Stimulated activated CD8-positive, alpha-beta memory T cell treated with anti-CD3 and anti-CD28 coated beads, Interleukin-4, amount 100 ng/mL, for 1 hour (primary cell): Measurements from ENCODE around the gene LUM.

Experiments
- DNase-seq, 2 donors: peaks; one replicate each; pipeline ENCODE4 v3.0.0-alpha.2; 2020; ENCODE audit warnings: low read depth in 2 of 2, low spot score in 1 of 2

LUM gene

DNA sequence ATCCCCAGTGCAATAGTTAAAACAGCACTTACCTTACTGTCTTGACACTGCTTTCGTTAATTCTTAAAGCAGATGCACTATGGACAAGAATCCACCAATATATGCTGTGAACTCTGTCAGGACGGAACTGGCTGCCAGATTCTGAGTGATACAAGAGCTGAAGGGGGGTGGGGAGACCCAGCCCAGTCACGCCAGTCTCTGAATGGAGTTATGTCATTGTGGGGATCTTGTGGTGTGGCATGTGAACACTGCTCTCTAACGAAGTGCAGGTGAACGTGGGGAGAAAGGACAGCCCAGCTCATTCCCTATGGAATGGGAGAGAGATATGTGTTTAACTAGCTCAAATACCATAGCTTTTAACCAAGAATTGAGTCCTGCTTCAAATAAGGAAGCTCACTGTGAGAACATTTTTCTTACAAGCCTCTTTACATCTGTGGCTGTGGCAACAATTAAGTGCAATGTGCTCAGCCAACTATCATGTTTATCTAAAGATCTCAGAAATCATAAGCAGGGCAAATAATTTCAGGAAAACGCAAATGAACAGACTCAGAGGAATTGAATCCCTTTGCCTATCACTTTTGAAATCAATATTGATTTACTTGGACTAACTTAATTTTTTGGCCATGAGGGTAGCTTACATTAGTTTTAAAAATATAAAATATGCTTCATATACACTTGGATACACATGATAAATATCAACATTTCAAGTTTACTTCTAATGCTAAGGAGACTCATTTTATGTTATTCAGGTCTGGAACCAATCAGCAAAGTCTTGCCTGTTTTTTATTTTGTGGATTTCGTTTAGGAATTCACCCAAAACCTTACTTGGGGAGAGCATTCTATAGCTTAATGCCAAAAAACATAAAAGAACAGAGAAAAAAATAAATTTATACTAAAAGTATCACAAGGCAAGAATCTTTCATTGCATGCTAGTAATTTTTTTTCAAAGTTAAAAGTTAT is at the start of gene LUM:
TSS of gene LUM (minus strand) at position 129 of the 960 bp plus-strand sequence. CDS start 2,515 bp downstream, outside the sequence.
- DNase-seq, result no peak

DNA sequence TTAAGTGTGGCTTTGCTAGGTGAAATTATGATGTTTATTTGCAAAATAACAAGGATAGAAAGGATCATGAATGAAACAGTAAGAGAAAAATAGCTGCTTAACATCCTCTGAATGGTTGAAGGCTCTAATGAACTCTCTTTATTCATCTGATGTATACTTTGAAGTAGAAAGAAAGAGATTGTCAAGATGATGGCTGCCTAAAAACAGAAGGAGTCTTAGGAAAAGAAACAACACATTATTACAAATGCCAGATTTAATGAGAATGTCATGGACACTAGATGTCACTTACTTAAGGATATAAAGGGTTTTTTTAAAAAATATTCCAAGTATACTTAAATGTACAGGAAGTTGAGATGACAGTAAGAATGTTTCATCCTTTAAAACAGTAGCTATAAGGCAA is 49.7 kb upstream of the LUM start:
- no peak for DNase-seq

DNA sequence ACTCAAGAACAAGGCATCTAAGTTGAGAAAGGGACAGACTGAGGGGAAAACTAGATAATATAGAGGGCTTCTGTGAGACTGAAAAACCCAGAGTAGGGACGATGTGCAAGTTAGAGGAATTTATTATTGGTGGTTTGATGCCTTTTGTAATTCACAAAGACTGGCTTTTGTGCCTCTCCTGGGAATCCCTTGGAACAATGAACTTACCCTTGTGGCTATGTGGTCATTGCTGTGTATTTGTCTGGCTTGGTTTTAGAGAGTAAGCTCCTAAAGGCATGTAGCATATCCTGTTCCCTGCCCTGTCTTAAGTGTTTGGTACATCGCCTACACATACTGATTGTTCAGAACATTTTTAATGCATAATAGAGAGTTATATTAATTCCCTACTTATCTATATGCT is 44.7 kb upstream of the LUM start:
- no peak for DNase-seq

DNA sequence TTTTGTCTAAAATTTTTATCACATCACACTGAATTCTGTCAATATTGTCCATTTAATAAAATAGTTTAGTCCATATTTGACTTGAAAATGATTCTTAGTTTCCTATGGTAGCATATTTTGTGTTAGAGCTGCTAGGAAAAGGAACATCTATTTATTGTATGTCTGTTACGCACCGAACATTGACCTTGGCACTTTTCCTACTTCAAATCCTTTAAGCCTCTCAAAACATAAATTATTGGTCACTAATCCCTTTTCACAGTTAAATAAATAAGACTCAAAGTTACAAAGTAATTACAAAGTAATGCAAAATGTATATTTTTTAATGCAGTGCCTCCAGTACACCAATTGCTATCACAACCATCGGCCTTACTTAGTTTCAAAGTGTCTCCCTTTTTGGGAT is 42.8 kb upstream of the LUM start:
- DNase-seq, result no peak

DNA sequence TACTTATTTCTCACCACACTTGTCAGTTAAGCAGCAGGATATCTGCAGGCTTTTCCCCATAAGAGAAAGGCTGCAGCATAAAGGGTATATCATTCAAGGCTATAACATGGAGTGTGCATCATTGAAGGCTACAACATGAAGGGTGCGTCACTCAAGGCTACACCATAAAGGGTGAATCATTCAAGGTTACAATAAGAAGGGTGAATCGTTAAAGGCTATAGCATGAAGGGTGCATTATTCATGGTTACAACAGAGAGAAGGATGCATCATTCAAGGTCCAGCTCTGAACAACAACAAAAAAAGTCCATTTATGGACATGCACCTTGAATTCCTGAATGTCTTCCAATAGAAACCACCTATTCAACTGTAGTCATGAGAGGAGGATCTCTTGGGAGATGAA is 32.8 kb upstream of the LUM start:
- no peak for DNase-seq

- no peak for DNase-seq
Observed at GRCh38 chr12:91143206-91143605, 31.9 kb upstream of the LUM start.

- DNase-seq, result no peak
Observed at GRCh38 chr12:91142221-91142631, 30.9 kb upstream of the LUM start.

DNA sequence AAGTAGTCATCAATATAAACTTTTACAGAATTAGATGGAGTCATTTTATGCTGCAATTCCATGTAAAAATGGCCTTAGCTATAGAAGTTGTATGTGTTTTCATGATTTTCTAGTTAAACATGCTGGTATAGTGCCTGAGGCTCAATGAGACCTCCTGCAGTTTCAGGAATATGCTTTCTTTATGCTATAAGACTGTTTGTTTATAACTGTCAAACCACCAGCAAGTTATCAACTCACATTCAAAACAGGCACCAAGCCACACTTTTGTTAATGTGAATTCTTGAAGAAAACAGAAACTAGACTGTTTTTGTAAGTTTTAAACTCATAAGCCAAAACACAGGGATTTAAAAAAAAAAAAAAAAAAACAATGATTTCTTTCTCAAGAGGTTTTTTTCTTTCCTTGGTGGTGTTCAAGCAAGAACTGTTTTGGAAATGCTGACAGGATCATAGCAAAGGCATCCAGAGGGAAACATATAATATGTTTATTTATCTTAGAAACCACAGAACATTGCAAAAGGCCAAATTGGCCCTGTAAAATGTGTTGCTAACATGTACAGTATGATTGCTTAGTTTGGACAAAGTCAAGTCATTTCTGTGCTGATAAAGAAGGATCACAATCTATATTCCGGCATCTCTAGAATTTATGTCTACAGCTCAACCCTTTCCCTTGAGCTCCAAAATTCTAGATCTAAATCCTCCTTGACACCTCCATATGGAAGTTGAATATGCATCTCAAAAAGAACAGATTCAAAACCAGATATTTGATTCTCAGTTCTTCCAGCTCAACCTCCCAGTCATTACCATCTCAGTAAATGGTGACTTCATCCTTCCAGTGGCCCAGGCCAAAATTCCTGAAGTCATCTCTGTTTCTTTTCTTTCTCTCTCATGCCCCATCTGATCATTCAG is 29.0 kb upstream of the LUM start:
- no peak for DNase-seq

- DNase-seq, result no peak
Observed at GRCh38 chr12:91139286-91139685, 28.0 kb upstream of the LUM start.

- DNase-seq, result no peak
Observed at GRCh38 chr12:91138337-91138920, 27.1 kb upstream of the LUM start.

DNA sequence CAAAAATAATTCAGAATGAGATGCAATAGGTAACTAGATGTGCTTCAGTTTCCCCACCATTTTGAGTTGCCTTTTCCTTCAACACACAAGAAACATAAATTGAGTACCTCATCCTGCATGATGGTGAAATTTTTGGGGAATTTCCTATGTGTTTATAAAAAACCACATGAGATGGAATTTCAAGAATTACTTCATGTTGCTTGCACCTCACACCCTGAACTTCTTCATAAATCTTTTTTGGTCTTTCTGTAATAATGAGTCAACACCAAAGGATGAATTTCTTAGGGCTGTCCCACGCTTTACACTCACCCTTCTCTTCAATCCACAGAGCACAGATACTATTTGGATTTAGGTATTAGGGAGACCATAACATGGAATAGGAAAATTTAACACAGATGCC is 22.6 kb upstream of the LUM start:
- DNase-seq, result no peak

GRCh38 chr12:91129662-91130362 is 18.5 kb upstream of the LUM start:
- DNase-seq, result no peak

GRCh38 chr12:91127751-91128150 is 16.5 kb upstream of the LUM start:
- no peak for DNase-seq

DNA sequence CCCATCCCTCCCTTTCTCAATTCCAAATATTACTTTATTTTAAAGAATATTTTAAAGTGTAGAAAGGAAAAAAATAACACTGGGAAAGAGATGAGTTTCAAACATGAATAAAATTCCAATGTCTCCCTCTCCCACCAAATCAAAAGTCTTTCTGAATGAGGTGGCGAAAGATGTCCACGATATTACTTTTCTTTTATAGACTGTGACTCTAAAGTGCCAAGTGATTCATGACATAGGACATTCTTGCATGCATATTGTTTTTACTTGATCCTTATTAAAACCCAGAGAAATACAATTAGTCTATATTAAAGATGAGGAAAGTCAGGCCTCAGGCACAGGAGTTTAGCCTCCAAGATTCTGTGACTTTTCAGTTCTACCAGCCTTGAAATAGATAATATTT is 16.0 kb upstream of the LUM start:
- no peak for DNase-seq

- no peak for DNase-seq
Observed at GRCh38 chr12:91126516-91126915, 15.2 kb upstream of the LUM start.

GRCh38 chr12:91123236-91123916 is 12.1 kb upstream of the LUM start:
- no peak for DNase-seq

- no peak for DNase-seq
Observed at GRCh38 chr12:91120781-91121180, 9.5 kb upstream of the LUM start.

DNA sequence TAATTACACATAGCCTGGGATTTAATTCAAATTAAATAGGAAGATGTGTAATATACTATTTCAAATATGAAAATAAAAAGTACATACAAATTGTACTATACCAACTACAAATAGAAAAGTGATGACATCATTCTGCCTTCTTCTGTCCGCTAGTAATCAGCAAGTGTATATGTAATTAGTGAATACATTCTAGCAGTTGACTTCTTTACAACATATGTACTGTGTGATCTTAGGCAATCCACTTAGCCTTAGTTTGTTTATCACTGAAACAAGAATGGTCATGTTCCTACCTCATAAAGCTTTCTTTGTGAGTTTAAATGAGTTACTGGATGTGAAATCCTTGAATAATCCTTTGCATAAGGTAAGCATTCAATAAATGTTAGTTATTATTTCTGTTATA is 7.8 kb upstream of the LUM start:
- no peak for DNase-seq

DNA sequence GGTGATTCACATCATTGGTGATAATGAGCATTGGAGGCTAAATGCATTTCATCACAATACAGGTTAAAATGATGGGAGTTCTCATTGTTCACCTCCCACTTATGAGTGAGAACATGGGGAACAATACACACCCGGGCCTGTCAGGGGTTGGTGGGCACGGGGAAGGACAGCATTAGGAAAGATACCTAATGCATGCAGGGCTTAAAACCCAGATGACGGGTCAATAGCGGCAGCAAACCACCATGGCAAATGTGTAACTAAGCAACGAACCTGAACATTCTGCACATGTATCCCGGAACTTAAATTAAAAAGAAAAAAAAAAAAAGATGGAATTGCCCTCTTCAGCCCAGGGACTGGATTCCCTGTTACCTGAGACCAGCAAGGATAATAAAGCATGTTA is 2.3 kb upstream of the LUM start:
- no peak for DNase-seq

DNA sequence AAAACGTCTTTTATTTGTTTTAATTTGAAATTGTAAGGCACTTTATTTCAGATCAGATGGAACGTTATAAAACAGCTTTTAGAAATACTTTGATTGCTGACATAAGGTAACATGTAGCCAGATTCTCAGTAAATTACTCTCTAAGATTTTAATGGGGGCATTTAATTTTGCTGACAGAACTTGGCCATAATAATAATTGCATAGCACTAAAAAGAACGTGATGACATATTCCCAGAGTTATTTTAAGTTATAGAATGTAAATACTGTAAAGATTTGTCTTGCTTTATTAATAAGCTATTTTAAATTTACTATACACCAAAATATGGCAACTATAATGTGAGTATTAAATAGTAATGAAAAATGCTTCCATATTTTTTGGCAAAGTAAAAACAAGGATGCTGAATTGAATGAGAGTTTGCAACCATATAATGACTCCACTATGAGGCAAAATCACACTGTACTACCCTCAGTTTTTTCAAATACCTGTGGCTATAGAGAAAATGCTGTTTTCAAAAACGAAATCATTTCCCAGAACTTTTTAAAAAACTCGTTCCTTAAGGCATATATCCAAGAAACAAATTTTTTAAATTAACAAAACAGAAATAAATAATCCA is 876 bp downstream of the LUM start:
- no peak for DNase-seq
